Natural killer cell treated with Interleukin-12 subunit alpha and Interleukin-12 subunit beta and Interleukin-15 and Interleukin-18, amount 100 ng/mL, for 72 hours (primary cell): ENCODE data around the gene PNPT1. TPM values are rescaled to one million over a fixed set of nuclear protein-coding genes. Genes with fewer than 3 reads are reported as not detected.

Source experiments
- ATAC-seq, 2 donors: fragments of 150-1000 bp; cut with Tn5 transposase in 1 of 2; sonication (Bioruptor Pico), chemical (Tn5 transposase) in 1 of 2; 2 replicates each; pipeline ENCODE4 v1.10.0; 2021
- DNase-seq: peaks from one replicate; pipeline ENCODE4 v3.0.0; 2022; ENCODE audit warnings: low spot score
- H3K27ac Mint-ChIP-seq, 2 donors: 1 replicate in 1 of 2; 2 replicates in 1 of 2; pipeline ENCODE4 v1.8.0; 2022; ENCODE audit warnings: mixed read lengths in 2 of 2, mild to moderate bottlenecking in 1 of 2, moderate library complexity in 1 of 2
- H3K27me3 Mint-ChIP-seq, 2 donors: 1 replicate in 1 of 2; 2 replicates in 1 of 2; pipeline ENCODE4 v1.8.0; 2022; ENCODE audit warnings: mixed read lengths in 2 of 2
- H3K36me3 Mint-ChIP-seq: one replicate; pipeline ENCODE4 v1.8.0; 2022; ENCODE audit warnings: mixed read lengths
- H3K4me1 Mint-ChIP-seq, 2 donors: 1 replicate in 1 of 2; 2 replicates in 1 of 2; pipeline ENCODE4 v1.8.0; 2022; ENCODE audit warnings: low read depth in 2 of 2, mixed read lengths in 2 of 2, mild to moderate bottlenecking in 1 of 2
- H3K4me3 Mint-ChIP-seq: one replicate; pipeline ENCODE4 v1.8.0; 2022; ENCODE audit warnings: mixed read lengths
- H3K9me3 Mint-ChIP-seq: 2 replicates; pipeline ENCODE4 v1.8.0; 2022; ENCODE audit warnings: mixed read lengths
- total RNA-seq, 2 donors: library from RNA; stranded (reverse); gene quantifications; one replicate each; pipeline ENCODE4 v1.2.3, GENCODE V29; 2022

PNPT1 gene
- total RNA-seq, 2 donors from 2014 or later = 30.4 to 64.9 TPM

GRCh38 chr2:55620123-55620779 lies 73.4 kb downstream of the PNPT1 start:
- Mint-ChIP-seq H3K36me3 (no peaks in the 10 kb centered on the region), H3K4me3 (peak overlapping the region; percentile 48), H3K4me1 (peaks cover 33 to 43% of the 10 kb centered on the region in 2 donors), H3K27me3 (no peaks in the 10 kb centered on the region), H3K27ac (no peak overlapping the region), H3K9me3 (no peaks in the 10 kb centered on the region)
- ATAC-seq (no peak), DNase-seq (no peak)

- ATAC-seq (no peak), DNase-seq (no peak)
- no peaks in the 10 kb centered on the region for H3K27me3 Mint-ChIP-seq
- H3K4me3 Mint-ChIP-seq = no peak overlapping the region
- H3K9me3 Mint-ChIP-seq = no peaks in the 10 kb centered on the region
- H3K27ac Mint-ChIP-seq = no peak overlapping the region
- peaks cover 29 to 45% of the 10 kb centered on the region in 2 donors for H3K4me1 Mint-ChIP-seq
- peaks cover 4% of the 10 kb centered on the region for H3K36me3 Mint-ChIP-seq
These were observed 75.2 kb downstream of the PNPT1 start for GRCh38 chr2:55618275-55619055.

- Mint-ChIP-seq H3K27me3 (no peaks in the 10 kb centered on the region), H3K4me3 (no peak overlapping the region), H3K9me3 (no peaks in the 10 kb centered on the region), H3K36me3 (peaks cover 4% of the 10 kb centered on the region), H3K4me1 (peaks cover 26 to 39% of the 10 kb centered on the region in 2 donors), H3K27ac (no peak overlapping the region)
- DNase-seq = no peak
- ATAC-seq = no peak
These were observed 75.7 kb downstream of the PNPT1 start for GRCh38 chr2:55618025-55618274.

GRCh38 chr2:55617175-55618024 lies 76.2 kb downstream of the PNPT1 start, which contains the start of gene PPP4R3B:
PPP4R3B (minus strand) TSS chr2:55617622; CDS start chr2:55617285, 337 bp downstream.
- peaks cover 25 to 34% of the 10 kb centered on the region in 2 donors for H3K4me1 Mint-ChIP-seq
- peak; percentile 97 for ATAC-seq
- no peak within 1 kb of the TSS for H3K27ac Mint-ChIP-seq
- H3K27me3 Mint-ChIP-seq = no peaks in the 10 kb centered on the region
- H3K36me3 Mint-ChIP-seq = peaks cover 4% of the 10 kb centered on the region
- no peak within 1 kb of the TSS for H3K4me3 Mint-ChIP-seq
- no peaks in the 10 kb centered on the region for H3K9me3 Mint-ChIP-seq
- peak; percentile 99 for DNase-seq

GRCh38 chr2:55616551-55617174 lies 77.0 kb downstream of the PNPT1 start:
- H3K4me1 Mint-ChIP-seq = peaks cover 23 to 32% of the 10 kb centered on the region in 2 donors
- H3K4me3 Mint-ChIP-seq = no peak overlapping the region
- no peaks in the 10 kb centered on the region for H3K9me3 Mint-ChIP-seq
- peaks cover 4% of the 10 kb centered on the region for H3K36me3 Mint-ChIP-seq
- no peak for ATAC-seq
- H3K27ac Mint-ChIP-seq = no peak overlapping the region
- H3K27me3 Mint-ChIP-seq = no peaks in the 10 kb centered on the region
- DNase-seq = no peak

GRCh38 chr2:55611997-55612396 lies 81.6 kb downstream of the PNPT1 start:
- H3K4me3 Mint-ChIP-seq = no peak overlapping the region
- peaks cover 25 to 43% of the 10 kb centered on the region in 2 donors for H3K4me1 Mint-ChIP-seq
- DNase-seq (no peak), ATAC-seq (no peak)
- H3K27ac Mint-ChIP-seq = no peak overlapping the region
- H3K9me3 Mint-ChIP-seq = no peaks in the 10 kb centered on the region
- peaks cover 4% of the 10 kb centered on the region for H3K36me3 Mint-ChIP-seq
- H3K27me3 Mint-ChIP-seq = no peaks in the 10 kb centered on the region

GRCh38 chr2:55610954-55611743 lies 82.5 kb downstream of the PNPT1 start:
- H3K4me1 Mint-ChIP-seq = peaks cover 28 to 44% of the 10 kb centered on the region in 2 donors

GRCh38 chr2:55609938-55610578 lies 83.6 kb downstream of the PNPT1 start:
- DNase-seq = no peak
- Mint-ChIP-seq H3K36me3 (peaks cover 4% of the 10 kb centered on the region), H3K27ac (peak overlapping the region; percentile 12 to 72), H3K4me1 (peaks cover 26 to 33% of the 10 kb centered on the region in 2 donors), H3K9me3 (no peaks in the 10 kb centered on the region), H3K27me3 (no peaks in the 10 kb centered on the region), H3K4me3 (no peak overlapping the region)
- ATAC-seq = no peak

More at GRCh38 chr2:55610954-55611743, 82.5 kb downstream of the PNPT1 start:
- Mint-ChIP-seq H3K36me3 (peaks cover 4% of the 10 kb centered on the region), H3K4me3 (no peak overlapping the region), H3K27me3 (no peaks in the 10 kb centered on the region), H3K9me3 (no peaks in the 10 kb centered on the region), H3K27ac (peak overlapping the region; percentile 12 to 72)
- DNase-seq (no peak), ATAC-seq (no peak)

- Mint-ChIP-seq H3K36me3 (peaks cover 2% of the 10 kb centered on the region), H3K4me1 (peaks cover 28 to 33% of the 10 kb centered on the region in 2 donors)
These were observed 84.3 kb downstream of the PNPT1 start for GRCh38 chr2:55609193-55609794.

GRCh38 chr2:55607717-55608116 lies 85.9 kb downstream of the PNPT1 start:
- DNase-seq (no peak), ATAC-seq (no peak)
- Mint-ChIP-seq H3K36me3 (no peaks in the 10 kb centered on the region), H3K27me3 (no peaks in the 10 kb centered on the region), H3K4me1 (peaks cover 28 to 36% of the 10 kb centered on the region in 2 donors), H3K4me3 (no peak overlapping the region), H3K9me3 (no peaks in the 10 kb centered on the region), H3K27ac (no peak overlapping the region)

More at GRCh38 chr2:55609193-55609794, 84.3 kb downstream of the PNPT1 start:
- ATAC-seq (no peak), DNase-seq (no peak)
- H3K27ac Mint-ChIP-seq = no peak overlapping the region
- no peaks in the 10 kb centered on the region for H3K9me3 Mint-ChIP-seq
- no peaks in the 10 kb centered on the region for H3K27me3 Mint-ChIP-seq
- no peak overlapping the region for H3K4me3 Mint-ChIP-seq

- no peak overlapping the region for H3K4me3 Mint-ChIP-seq
- peak overlapping the region in 1 of 2 donors; percentile 41 for H3K27ac Mint-ChIP-seq
- H3K36me3 Mint-ChIP-seq = peaks cover 4% of the 10 kb centered on the region
- H3K27me3 Mint-ChIP-seq = no peaks in the 10 kb centered on the region
- no peak for ATAC-seq
- no peaks in the 10 kb centered on the region for H3K9me3 Mint-ChIP-seq
- DNase-seq = no peak
- peaks cover 29 to 43% of the 10 kb centered on the region in 2 donors for H3K4me1 Mint-ChIP-seq
These were observed 89.5 kb downstream of the PNPT1 start for GRCh38 chr2:55604027-55604565.

GRCh38 chr2:55601849-55602248 lies 91.8 kb downstream of the PNPT1 start:
- DNase-seq = no peak
- Mint-ChIP-seq H3K27ac (peak overlapping the region; percentile 32 to 35), H3K9me3 (no peaks in the 10 kb centered on the region), H3K36me3 (peaks cover 4% of the 10 kb centered on the region), H3K27me3 (no peaks in the 10 kb centered on the region), H3K4me1 (peaks cover 24 to 31% of the 10 kb centered on the region in 2 donors), H3K4me3 (no peak overlapping the region)
- no peak for ATAC-seq
